Mucosa of gallbladder (tissue), 1 donor: ENCODE results near the gene PIK3C2B. TPM values are rescaled to one million over a fixed set of nuclear protein-coding genes. Genes with fewer than 3 reads are reported as not detected.

ENCODE experiments used
- DNase-seq: peaks from one replicate; pipeline ENCODE4 v3.0.0-alpha.2; 2020; ENCODE audit warnings: low spot score
- total RNA-seq: library from RNA; stranded (reverse); gene quantifications from one replicate; pipeline ENCODE4 v1.2.1, GENCODE V29; 2021
- donor health status: DM: no; HTN: no; CAD: no.

PIK3C2B gene
- total RNA-seq, 1 donor from 2014 or later = 64.6 TPM

DNA sequence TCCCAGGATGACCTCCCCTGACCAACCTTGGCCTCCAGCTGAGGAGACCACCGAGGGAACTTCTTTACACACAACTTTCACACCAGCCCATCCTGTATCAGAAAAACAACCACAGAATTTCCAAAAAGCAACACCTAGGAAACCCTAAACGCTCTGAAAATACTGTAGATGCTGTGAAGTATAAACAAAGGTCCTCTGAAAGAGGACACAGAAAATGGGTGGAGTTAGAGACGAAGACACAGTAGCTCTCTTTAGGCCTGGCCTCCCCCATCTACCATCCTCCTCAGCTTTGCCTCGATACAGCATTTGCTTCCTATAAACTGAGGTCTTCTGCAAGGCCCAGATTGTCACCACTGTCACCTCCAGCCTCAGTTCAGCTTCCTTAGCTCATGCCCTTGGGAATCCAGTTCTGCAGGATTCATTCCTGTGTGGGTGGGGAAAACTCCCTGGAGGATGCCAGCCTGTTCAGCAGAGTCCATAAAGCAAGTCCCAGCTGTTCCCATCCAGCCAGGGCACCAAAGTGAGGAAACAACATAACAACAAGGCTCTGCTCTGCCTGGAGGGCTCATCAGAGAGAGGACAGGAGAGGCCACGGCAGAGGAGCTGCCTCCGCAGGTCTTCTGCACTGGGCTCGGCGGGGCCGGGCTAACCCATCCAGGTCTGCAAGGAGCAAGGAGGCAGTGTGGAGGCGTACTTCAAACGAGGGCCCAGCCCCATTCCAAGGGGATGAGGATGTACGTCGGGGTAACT is 15.0 kb downstream of the PIK3C2B start:
- peak; percentile 67 for DNase-seq

- DNase-seq = no peak
These were observed 15.7 kb downstream of the PIK3C2B start for GRCh38 chr1:204478921-204479320.

DNA sequence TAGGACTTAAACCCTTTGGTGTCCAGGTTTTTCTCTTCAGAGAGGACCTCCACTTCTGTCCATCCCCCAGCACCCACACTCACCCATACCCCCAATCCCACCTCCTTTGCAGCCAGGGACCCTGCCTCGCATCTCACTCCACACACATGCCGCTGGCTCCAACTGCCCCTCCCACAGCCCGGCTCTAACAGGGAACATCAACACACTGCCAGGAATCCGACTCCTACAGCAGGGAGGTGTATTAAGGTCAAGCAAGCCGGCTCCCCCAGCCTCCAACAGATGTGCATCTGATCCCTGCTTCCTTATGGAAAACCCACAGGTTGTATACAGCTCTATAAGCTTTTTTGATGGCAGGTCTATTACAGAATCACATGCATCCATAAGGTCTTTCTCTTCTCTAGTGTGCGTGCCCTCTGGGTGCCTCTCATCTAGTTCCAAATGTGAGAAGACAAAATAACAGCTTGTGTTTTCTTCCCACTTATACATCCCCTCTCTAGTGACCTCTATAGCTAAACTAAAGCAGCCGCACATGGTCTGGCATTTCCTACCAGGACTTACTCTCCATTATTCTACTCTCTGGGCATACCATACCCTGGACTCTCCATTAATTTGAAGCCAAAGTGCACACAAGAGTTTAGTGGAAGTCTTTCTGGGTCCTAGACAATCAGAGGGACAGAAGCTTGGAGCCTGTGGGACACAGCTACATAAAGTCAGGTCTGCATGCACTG is 16.3 kb downstream of the PIK3C2B start:
- no peak for DNase-seq

DNA sequence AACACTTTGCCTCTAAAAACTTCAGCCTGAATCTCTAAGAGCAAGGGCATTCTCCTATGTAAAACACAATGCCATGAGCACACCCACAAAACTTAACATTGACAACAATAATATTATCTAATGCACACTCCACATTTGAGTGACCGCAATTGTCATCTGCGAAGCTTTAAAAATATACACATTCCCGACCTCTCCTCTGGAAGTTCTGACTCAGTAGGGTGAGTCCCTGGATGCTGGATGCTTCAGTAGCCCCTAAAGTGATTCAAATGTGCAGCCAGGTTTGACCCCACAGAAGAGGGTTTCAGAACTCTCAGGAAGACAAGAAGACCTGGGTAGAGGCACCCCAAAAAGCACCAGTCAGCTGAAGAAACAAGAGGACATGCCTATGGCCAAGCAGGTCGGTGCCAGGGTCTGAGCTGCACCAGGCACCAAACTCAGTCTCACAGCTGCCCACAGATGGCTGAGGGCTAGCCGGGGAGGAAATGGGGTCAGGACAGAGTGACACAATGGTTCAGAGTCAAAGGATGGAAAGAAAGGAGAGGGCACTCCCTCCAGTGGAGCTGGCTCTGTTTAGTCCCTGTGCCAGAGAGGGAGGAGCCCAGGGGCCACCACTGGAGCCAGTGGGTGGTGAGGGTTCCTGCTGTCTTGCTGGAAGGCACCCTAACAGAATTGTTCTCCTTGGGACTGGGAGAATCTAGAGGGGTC is 17.4 kb downstream of the PIK3C2B start:
- no peak for DNase-seq

GRCh38 chr1:204476563-204476962 is 18.0 kb downstream of the PIK3C2B start:
- DNase-seq = no peak

DNA sequence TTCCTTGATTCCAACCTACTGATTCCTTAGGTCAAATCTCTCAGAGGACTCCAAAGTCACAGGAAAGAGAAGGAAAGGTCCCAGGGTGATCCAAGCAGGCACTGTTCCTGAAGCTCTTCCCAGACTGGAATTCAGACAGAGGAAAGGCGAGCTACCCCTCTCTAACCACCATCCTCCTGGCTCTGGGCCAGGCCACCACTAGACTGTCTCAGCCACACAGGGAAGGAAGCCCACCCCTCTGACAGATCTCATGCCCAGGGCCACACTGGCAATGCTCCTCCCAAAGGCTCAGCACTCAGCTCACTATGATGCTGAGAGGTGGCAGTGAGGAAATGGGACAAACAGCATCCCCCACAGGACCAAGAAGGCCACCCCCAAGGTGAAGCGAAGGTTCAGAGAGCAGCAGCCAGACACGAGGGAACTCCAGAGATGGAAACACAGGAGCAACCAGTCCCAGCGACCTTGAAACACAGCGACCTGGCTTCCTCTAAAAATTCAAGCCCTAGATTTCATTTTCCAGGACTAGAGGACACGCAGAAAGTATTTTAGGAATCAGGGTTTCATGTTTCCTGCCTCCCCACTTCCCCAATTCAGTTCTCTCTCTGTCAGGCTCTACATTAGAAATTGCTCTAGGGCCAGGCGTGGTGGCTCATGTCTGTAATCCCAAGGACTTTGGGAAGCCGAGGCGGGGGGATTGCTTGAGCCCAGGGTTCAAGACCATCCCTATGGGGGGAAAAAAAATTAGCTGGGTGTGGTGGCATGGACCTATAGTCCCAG is 18.8 kb downstream of the PIK3C2B start:
- DNase-seq = no peak

DNA sequence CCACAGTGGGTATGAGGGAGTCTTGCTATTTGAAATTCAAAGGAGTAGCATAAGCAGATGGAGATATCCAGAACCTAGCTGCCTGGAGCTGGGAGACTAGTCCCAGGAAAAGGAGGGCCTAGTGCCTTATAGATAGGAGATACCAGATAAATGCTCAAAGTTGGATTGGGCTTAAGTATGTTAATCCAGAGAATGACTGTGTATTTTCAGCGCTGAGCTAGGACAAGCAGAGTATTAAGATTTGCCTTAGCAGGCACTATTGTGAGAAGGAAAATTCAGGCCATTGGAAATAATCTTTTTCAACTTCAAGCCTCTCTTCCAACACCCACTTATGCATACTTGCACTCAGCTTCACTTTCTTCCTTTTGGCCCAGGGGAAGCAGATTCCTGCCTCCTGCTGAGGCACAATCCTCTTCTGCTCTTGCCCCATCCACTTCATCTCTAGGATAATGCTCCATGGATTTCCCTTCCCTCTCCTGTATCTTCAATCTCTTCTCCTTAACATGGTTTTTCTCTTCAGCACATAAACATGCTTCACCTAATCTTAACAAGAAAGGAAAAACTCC is 21.1 kb downstream of the PIK3C2B start:
- DNase-seq = no peak

DNA sequence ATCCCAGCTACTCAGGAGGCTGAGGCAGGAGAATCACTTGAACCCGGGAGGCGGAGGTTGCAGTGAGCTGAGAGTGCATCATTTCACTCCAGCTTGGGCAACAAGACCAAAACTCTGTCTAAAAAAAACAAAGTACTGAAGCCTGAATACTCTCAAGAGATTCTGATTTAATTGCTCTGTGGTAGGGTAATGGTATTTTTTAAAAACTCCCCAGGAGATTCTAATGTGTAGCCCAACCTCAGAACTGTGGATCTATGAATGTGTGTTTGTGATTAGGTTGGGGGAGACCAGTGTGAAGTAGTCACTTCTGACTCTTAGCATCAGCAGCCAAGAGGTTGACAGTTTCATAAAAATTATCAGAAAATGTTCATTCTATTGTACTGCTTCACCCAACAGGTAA is 21.9 kb downstream of the PIK3C2B start:
- DNase-seq = no peak

DNA sequence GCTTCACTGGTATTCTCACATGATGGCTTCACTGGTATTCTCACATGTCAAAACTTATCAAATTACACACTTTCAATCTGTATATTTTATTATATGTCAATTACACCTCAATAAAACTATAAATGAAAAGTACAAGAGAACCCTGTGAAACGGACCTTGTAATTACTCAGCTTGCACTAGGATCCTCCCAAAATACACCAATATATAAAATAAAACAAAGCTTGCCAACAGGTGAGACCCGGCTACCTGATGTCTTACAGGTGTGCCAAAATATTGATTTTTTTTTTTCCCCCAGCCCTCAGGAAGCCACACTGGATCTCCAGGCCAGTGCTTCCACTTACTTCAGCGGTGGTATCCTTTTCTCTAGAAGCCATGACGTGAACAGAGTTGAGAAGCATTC is 22.9 kb downstream of the PIK3C2B start:
- DNase-seq = no peak

GRCh38 chr1:204469304-204469703 is 25.3 kb downstream of the PIK3C2B start:
- DNase-seq = no peak

DNA sequence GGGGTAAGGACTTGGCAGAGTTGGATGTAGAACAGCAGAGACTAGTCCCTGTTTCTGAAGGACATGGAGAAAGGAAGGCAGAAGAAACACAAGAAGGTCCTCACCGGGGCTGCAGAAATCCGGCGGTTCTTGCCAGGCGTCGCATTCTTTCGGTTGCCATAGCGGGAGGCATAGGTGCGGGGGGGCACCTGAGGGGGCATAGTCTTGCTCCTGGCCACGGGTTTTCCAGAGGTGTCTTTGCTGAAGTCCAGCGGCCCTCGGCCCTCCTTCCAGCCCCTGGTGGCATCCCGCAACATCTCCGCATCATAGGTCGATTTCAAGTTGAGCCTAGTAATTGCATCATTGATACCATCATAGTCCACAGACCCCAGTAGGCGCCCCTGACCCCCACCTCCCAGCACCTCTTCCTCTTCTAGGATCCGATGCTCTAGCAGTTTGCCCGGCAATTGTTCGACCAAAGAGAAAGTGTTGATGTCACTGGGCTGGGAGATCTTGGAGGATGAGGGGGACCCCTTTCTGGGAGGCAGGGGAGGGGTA is 25.8 kb downstream of the PIK3C2B start:
- no peak for DNase-seq

DNA sequence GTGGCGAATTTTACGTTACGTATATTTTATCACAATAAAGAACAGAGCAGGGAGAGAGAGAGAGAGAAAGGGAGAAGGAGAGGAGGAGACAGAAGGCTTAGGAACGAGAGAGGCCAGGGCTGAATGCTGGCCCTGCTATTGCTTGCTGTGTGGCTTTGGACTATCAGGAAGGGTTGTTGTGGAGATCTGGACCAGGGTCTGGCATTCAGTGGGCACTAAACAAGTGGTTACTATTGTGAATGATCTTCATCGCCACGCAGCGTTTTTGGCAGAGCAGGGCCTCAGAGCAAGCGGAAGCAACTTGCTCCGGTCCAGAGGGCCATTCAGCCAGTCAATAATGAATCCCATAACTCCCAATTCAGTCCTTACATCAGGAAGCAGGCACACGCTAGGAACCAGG is 26.4 kb downstream of the PIK3C2B start:
- DNase-seq = no peak

GRCh38 chr1:204466416-204467405 is 27.9 kb downstream of the PIK3C2B start:
- no peak for DNase-seq

DNA sequence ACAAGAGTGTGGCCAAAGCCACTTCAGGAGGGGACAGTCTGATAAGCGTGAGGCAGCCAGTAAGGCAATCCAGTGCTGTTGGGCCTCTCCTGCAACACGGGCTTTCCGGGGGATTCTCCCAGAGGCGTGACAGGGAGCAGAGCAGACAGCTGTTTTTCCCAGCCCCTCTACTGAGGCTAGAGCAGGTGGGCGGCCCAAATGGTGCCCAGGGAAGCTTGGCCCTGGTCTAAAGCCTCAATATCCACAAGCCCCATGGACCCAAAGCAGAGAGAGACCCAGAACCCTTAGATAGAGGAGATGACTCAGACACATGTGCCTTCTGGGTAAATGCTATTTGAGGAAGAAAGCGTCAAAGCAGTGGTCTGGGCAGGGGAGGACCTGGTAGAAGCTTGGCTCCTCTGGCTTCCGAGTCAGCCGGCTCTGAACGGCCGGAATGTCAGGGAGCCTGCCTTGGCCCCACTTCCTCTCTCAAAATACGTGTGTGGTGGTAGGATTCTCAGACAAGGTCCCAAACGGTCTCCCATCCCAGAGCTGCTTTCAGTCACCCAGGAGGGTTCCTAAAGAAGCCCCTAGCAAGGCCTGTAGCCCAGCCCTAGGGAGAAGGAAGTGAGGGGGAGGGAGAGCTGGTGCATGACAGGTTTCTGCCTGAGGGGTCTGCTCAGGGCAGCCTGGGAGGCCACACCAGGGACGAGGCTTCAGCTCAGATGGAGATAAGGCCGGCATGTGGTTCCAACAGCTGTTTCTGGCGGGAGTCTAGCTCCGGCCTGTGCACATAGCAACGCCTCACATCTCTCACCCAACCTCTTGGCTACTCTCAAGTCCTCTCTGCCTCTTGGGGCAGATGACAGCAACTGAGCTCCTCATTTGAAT is 28.8 kb downstream of the PIK3C2B start:
- DNase-seq = no peak

GRCh38 chr1:204464701-204465100 is 29.9 kb downstream of the PIK3C2B start:
- no peak for DNase-seq

DNA sequence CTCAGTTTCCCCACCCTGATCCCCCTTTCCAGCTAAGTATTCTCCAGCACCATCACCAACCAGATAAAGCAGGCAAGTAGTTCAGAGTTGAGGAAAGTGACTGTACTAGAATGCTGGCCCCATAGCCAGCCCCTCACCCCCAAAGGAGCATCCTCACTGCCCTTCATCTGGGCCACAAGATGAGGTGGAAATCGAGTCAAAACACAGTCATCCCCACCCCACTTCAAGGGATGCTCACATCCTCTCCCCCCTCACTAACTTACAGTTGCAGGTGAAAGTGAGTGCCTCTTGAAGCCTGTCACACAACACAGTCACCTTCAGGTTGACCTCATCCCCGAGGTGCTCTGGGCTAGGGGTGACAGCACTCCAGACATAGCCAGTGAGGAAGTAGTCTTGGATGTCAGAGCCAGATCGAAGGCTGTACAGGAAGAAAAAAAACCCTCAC is 30.4 kb downstream of the PIK3C2B start:
- DNase-seq = no peak

- no peak for DNase-seq
These were observed 31.2 kb downstream of the PIK3C2B start for GRCh38 chr1:204463125-204464060.

DNA sequence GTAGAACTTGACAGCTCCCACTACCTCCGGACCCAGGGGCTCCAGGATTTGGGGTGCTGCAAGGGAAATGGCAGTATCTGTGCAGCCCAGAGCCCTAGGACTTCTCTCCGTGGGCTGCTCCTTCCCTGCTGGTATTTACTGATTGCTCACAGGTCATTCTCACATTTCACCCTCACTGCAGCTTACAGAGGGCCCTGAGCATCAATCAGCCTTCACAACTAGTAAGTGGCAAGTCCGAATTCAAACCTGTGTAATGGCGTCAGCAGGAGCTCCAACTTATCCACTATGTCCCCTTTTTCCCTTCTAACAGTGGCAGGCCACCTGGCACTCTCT is 32.4 kb downstream of the PIK3C2B start:
- no peak for DNase-seq
